ENCODE results near the gene WDFY4.

GRCh38 chr10:48931188-48931587 lies 246.5 kb downstream of the WDFY4 start:
- TF ChIP-seq CTCF (IDR thresholded peaks at IDR 0.05) (no peak), EP300 (IDR thresholded peaks at IDR 0.05) (no peak), POLR2A (IDR thresholded peaks at IDR 0.05) (no peak)
